CD4-positive, alpha-beta T cell treated with Interleukin-15 for 1 hour (primary cell): ENCODE data around the gene VAMP2.
A peak's percentile ranks its signal among the peaks of the same experiment; 100 is the strongest.

Experiments
- DNase-seq: peaks from one replicate; pipeline ENCODE4 v3.0.0-alpha.2; 2020

Gene VAMP2

GRCh38 chr17:8141741-8142140, 21.0 kb downstream of the VAMP2 start:
- no peak for DNase-seq

- no peak for DNase-seq
Observed at GRCh38 chr17:8141045-8141444, 21.7 kb downstream of the VAMP2 start.

GRCh38 chr17:8140065-8141029, 22.4 kb downstream of the VAMP2 start:
- no peak for DNase-seq

GRCh38 chr17:8138672-8139371, 23.9 kb downstream of the VAMP2 start:
- peak; percentile 96 for DNase-seq

GRCh38 chr17:8138374-8138671, 24.4 kb downstream of the VAMP2 start:
- no peak for DNase-seq

- no peak for DNase-seq
Observed at GRCh38 chr17:8137645-8138373, 24.9 kb downstream of the VAMP2 start.

- no peak for DNase-seq
Observed at GRCh38 chr17:8133941-8134340, 28.8 kb downstream of the VAMP2 start.

- DNase-seq = no peak
Observed at GRCh38 chr17:8133399-8133798, 29.3 kb downstream of the VAMP2 start.

- no peak for DNase-seq
Observed at GRCh38 chr17:8131844-8132441, 30.8 kb downstream of the VAMP2 start.

- DNase-seq = no peak
Observed at GRCh38 chr17:8128125-8128784, 34.5 kb downstream of the VAMP2 start.

- DNase-seq = peak; percentile 45
Observed at GRCh38 chr17:8126491-8127066, 36.2 kb downstream of the VAMP2 start.

GRCh38 chr17:8125947-8126490, 36.7 kb downstream of the VAMP2 start:
- no peak for DNase-seq

- peak; percentile 87 for DNase-seq
Observed at GRCh38 chr17:8125154-8125946, 37.4 kb downstream of the VAMP2 start.

- DNase-seq = no peak
Observed at GRCh38 chr17:8124350-8125153, 38.2 kb downstream of the VAMP2 start.

- no peak for DNase-seq
Observed at GRCh38 chr17:8123695-8124349, 38.9 kb downstream of the VAMP2 start, which contains the start of gene HES7. HES7 (minus strand) TSS chr17:8124106; CDS start chr17:8124084, 22 bp downstream.

GRCh38 chr17:8122924-8123694, 39.6 kb downstream of the VAMP2 start:
- DNase-seq = no peak

GRCh38 chr17:8122422-8122923, 40.3 kb downstream of the VAMP2 start:
- no peak for DNase-seq

- DNase-seq = no peak
Observed at GRCh38 chr17:8121681-8122421, 40.9 kb downstream of the VAMP2 start.
